NCI-H2227 (cell line): ENCODE data around the gene TECTB.

Experiments used
- DNase-seq: peaks from one replicate; lab custom pipeline; 2025; ENCODE audit not compliant: unreplicated experiment; lab: John Stamatoyannopoulos, UW

TECTB gene

GRCh38 chr10:112274831-112275230 is 8.4 kb upstream of the TECTB start:
- no peak for DNase-seq

- no peak for DNase-seq
These were observed 7.5 kb upstream of the TECTB start for GRCh38 chr10:112275512-112276245.

- no peak for DNase-seq
These were observed 4.3 kb upstream of the TECTB start for GRCh38 chr10:112278871-112279270.

DNA sequence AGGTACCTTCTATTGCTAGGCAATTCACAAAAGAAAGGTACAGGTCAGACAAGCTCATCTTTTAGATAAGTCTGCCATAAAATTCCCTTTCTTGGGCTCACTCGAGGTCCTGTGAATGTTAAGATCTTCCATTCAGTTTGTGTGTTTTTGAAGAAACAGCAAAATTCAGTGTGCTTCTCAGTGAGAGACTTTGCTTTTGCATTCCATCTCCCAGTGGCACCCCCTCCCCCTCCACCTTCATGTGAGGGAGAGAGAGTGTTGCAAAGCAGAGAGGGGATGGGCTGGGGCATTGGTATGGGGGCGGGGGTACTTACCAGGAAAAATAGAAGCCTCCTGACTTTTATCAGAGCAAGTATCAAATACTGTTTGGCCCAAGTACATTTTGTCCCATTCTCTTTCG is 3.8 kb upstream of the TECTB start:
- no peak for DNase-seq

- DNase-seq = no peak
These were observed 2.8 kb upstream of the TECTB start for GRCh38 chr10:112280205-112280921.

DNA sequence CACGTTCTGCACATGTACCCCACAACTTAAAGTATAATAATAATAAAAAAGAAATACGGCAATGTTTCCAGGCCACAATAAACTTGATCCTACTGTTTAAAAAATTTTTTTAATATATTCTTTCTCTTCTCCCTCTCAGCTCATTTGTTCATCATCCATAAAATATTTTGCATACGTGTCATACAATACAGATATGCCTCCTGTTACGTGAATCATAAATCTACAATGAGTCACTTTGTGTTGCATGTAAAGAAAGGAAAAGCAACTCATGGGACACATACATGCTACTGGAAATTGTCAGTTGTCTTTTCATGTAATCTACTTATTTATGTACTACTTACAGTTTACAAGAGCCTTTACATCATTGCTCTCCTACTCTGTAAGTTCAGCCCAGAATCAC is 1.1 kb upstream of the TECTB start:
- no peak for DNase-seq

- DNase-seq = no peak
These were observed 3.9 kb downstream of the TECTB start for GRCh38 chr10:112286837-112287818.

- DNase-seq = no peak
These were observed 4.6 kb downstream of the TECTB start for GRCh38 chr10:112287844-112288243.

DNA sequence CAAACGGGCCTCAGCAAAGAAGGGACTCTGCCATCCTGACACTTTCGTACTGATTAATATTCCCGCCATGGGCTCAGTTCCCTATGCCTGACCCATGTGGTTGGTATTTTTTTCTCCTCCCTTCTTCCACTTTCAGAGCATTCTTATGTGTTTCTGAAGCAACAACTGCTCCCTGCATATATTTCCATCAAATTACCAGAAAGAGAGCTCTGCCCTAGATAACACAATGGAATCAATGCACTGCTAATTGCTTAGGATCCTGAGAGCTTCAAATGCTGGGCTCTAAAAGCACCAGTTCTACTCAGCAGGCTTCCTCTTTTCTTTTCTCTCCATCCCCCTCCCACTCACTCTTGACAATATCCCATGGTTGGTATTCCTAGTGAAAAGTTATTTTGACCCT is 5.3 kb downstream of the TECTB start:
- no peak for DNase-seq

GRCh38 chr10:112289373-112290053 is 6.3 kb downstream of the TECTB start:
- DNase-seq = no peak

DNA sequence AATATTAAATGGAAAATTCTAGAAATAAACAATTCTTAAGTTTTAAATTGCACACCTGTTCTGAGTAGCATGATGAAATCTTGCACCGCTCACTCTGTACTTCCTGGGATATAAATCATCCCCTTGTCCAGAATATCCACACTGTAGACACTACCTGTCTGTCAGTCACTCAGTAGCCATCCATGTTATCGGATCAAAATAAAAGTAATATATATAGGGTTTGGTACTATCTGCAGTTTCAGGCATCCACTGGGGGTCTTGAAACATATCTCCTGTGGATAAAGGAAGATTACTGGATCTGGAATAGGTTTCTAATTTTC is 6.8 kb downstream of the TECTB start:
- DNase-seq = no peak

- no peak for DNase-seq
These were observed 11.0 kb downstream of the TECTB start for GRCh38 chr10:112294169-112294568.

DNA sequence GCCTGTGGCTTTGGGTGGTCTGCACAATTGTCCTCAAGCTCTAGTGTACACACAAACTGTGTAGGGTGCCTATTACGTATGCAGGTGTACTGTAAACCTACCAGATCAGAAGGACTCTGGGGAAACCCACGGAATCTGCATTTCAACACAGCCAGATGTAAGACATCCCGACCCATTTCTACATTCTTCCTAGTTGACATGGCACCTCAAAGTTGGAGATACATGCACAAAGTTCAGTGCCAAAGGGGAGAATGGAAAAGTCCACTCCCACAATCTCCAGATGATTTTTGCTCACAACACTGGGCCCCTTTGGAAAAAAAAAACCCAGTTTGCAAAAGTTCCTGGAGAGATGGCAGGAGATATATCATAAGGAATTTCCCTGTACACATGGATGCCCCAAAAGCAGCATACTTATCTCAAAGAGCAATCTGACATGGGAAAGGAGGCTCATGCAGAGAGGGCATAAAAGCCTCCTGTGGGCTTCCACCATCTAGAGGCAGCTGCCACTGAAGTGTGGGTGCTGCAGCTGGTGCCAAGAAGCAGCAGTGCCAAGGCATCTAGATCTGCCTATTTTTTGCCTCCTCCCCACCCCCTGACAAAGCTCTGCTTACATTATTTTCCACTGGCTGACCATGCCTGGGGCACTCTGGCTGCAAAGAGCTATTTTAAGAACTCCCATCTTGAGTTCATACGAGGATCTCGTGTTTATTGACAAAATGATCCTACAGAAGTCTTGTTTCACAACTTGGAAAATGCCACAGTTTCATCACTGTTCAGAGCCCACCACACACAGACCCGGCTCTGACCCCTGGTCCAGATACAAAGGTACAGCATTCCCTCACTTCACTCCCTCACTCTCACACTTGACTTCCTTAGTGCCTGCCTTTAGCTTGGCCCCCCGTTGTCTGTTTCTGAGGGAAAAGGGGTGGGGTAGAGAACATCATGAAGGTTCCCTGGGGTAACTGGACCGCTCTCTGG is 12.9 kb downstream of the TECTB start:
- DNase-seq = no peak

DNA sequence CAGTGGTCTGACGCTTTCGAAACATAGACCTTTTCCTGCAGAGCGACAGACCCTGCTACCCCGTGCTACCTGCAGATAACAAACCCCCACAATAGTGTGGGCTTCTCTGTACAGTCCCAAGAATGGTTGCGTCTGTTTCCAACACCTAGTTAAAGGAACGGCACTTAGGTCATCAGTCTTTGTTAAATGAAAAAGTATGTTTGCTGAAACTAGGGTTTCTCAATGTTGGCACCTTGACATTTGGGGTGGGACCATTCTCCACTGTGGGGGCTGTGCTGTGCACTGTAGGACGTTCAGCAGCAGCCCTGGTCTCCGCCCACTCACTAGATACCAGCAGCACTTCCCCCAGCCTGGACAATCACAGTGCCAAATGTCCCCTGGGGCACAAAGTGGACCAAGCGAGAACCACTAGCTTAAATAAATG is 13.7 kb downstream of the TECTB start:
- DNase-seq = no peak

- no peak for DNase-seq
These were observed 15.4 kb downstream of the TECTB start for GRCh38 chr10:112298581-112298980.

GRCh38 chr10:112299456-112299855 is 16.3 kb downstream of the TECTB start:
- no peak for DNase-seq

DNA sequence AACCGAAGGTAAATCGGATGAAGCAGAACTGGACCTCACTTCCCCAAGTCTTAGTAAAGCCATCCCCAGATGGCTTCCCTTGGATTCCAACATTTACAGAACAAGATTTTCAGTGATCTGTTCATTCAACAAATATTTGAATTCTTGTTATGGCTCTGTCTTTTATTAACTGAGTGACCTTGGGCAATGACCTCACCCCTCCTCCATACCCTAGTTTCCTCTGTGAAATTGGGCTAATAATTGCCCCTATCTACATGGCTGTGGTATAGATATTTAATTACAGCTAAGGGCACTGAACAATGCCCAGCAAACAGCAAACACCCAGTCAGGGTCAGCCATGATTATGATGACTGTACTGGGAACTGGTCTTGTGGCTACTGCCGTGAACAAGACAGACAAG is 19.1 kb downstream of the TECTB start:
- DNase-seq = no peak

- DNase-seq = no peak
These were observed 20.3 kb downstream of the TECTB start for GRCh38 chr10:112303528-112303927.

GRCh38 chr10:112304267-112304859 is 21.2 kb downstream of the TECTB start:
- no peak for DNase-seq
